ENCODE results near the gene PTPRO.

Gene PTPRO

DNA sequence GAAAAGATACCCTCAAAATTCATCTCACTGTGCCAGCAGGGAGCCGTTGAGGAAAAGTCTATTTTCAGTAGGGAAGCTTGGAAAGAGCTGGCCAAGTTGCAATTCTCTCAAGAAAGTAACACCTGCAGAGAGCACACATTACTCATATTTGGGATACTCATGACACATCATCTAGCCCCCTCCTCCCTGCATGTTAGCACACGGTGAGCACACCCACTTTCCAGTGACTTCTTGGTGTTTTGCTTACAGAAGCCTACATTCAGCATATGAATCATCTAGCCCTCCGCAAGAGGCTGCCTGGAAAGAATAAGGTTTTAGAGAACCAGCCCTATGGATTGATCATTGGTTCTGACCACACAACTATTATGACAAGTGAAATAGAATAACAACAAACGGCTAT lies 124.5 kb downstream of the PTPRO start:
- H3K9me3 ChIP-seq (ENCODE audit: insufficient read depth, low read depth, low read length): no peaks in the 10 kb centered on the region
- 73% methylated on average over 4 of the region's 4 CpGs for WGBS
- H3K4me1 ChIP-seq (ENCODE audit: insufficient read depth, low read length): no peaks in the 10 kb centered on the region
- no peaks in the 10 kb centered on the region for H3K27me3 ChIP-seq (ENCODE audit: insufficient read depth, low read length)
- H3K4me3 ChIP-seq (ENCODE audit: low read length): no peak overlapping the region
- no peaks in the 10 kb centered on the region for H3K36me3 ChIP-seq (ENCODE audit: insufficient read depth, low read length)
- no peak overlapping the region for H3K27ac ChIP-seq (ENCODE audit: low read depth, low read length)
- no peak overlapping the region for H3K9ac ChIP-seq (ENCODE audit: low read depth, low read length)

DNA sequence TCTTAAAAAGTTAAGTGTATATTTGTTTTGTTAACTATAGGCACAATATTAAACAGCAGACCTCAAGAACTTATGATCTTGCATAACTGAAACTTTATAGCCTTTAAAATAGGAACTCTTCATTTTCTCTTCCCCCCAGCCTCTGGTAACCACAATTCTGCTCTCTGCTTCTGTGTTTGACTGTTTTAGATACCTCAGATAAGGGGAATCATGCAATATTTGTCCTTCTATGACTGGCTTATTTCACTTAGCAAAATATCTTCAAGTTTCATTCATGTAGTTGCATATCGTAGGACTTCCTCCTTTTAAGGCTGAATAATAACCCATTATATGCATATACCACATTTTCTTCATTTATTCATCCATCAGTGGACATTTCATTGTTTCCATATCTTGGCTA lies 131.3 kb downstream of the PTPRO start:
- H3K27ac ChIP-seq (ENCODE audit: low read depth, low read length): no peak overlapping the region
- WGBS: 88% methylated on average over 1 of the region's 1 CpG
- no peak overlapping the region for H3K4me3 ChIP-seq (ENCODE audit: low read length)

GRCh38 chr12:15458008-15458407 lies 135.7 kb downstream of the PTPRO start:
- H3K9me3 ChIP-seq (ENCODE audit: insufficient read depth, low read depth, low read length): peaks cover 17% of the 10 kb centered on the region; the same call in 1 of the 2 replicates
- no peak overlapping the region for H3K4me3 ChIP-seq (ENCODE audit: low read length)
- H3K4me1 ChIP-seq (ENCODE audit: insufficient read depth, low read length): no peaks in the 10 kb centered on the region
- 86% methylated on average over 1 of the region's 1 CpG for WGBS
- no peak overlapping the region for H3K9ac ChIP-seq (ENCODE audit: low read depth, low read length)
- H3K36me3 ChIP-seq (ENCODE audit: insufficient read depth, low read length): no peaks in the 10 kb centered on the region
- H3K27me3 ChIP-seq (ENCODE audit: insufficient read depth, low read length): no peaks in the 10 kb centered on the region
- no peak overlapping the region for H3K27ac ChIP-seq (ENCODE audit: low read depth, low read length)

More for the DNA sequence above, 131.3 kb downstream of the PTPRO start:
- peaks cover 13% of the 10 kb centered on the region; the same call in 1 of the 2 replicates for H3K9me3 ChIP-seq (ENCODE audit: insufficient read depth, low read depth, low read length)
- H3K27me3 ChIP-seq (ENCODE audit: insufficient read depth, low read length): no peaks in the 10 kb centered on the region
- no peaks in the 10 kb centered on the region for H3K4me1 ChIP-seq (ENCODE audit: insufficient read depth, low read length)
- H3K36me3 ChIP-seq (ENCODE audit: insufficient read depth, low read length): no peaks in the 10 kb centered on the region
- no peak overlapping the region for H3K9ac ChIP-seq (ENCODE audit: low read depth, low read length)

DNA sequence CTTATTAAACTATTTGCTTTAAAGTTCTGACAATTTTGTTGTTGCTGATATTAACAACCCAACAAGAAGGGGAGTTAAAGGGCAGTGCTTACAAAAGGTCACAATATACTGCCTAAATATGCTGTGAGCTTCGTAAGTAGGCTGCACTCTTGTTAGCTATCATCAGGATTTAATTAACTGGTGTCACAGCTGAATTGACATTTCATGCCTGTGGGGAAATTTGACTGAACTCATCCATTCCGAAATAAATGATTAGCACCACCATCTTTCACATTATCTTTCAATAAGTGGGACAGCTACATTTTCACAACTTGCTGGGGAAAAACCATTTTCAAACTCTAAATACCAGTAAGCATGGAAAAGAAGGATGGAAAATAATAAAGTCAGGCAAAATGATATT lies 146.6 kb downstream of the PTPRO start:
- Histone ChIP-seq H3K27me3 (ENCODE audit: insufficient read depth, low read length) (peaks cover 3% of the 10 kb centered on the region; the same call in 1 of the 2 replicates), H3K4me3 (ENCODE audit: low read length) (no peak overlapping the region), H3K4me1 (ENCODE audit: insufficient read depth, low read length) (no peaks in the 10 kb centered on the region), H3K9ac (ENCODE audit: low read depth, low read length) (no peak overlapping the region), H3K9me3 (ENCODE audit: insufficient read depth, low read depth, low read length) (no peaks in the 10 kb centered on the region), H3K27ac (ENCODE audit: low read depth, low read length) (no peak overlapping the region), H3K36me3 (ENCODE audit: insufficient read depth, low read length) (no peaks in the 10 kb centered on the region)
- WGBS: 90% methylated on average over 2 of the region's 2 CpGs

- Histone ChIP-seq H3K4me1 (ENCODE audit: insufficient read depth, low read length) (no peaks in the 10 kb centered on the region), H3K9ac (ENCODE audit: low read depth, low read length) (no peak overlapping the region), H3K9me3 (ENCODE audit: insufficient read depth, low read depth, low read length) (no peaks in the 10 kb centered on the region), H3K27me3 (ENCODE audit: insufficient read depth, low read length) (peaks cover 3% of the 10 kb centered on the region; the same call in 1 of the 2 replicates), H3K36me3 (ENCODE audit: insufficient read depth, low read length) (no peaks in the 10 kb centered on the region), H3K4me3 (ENCODE audit: low read length) (no peak overlapping the region), H3K27ac (ENCODE audit: low read depth, low read length) (no peak overlapping the region)
- WGBS: 80% methylated on average over 3 of the region's 4 CpGs
Measured at GRCh38 chr12:15469356-15469755, 147.0 kb downstream of the PTPRO start.

DNA sequence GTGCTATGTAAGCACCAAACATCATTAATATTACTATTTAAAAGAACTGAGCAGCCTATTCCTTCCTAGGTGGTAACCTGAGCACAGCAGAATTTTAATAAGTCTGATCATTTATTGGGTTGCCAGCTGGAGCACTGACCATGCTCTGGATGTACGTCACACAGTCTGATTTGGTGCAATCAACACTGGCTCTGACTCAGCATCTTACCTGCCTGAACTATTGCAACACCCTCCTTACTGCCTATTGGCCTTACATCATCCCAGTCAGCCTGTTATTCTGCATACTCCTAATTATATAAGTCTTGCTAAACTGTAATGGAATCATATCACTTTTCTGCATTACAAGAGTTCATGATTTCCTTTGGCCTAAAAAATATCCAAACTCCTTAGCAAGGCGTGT lies 149.7 kb downstream of the PTPRO start:
- Histone ChIP-seq H3K4me1 (ENCODE audit: insufficient read depth, low read length) (no peaks in the 10 kb centered on the region), H3K27me3 (ENCODE audit: insufficient read depth, low read length) (no peaks in the 10 kb centered on the region), H3K4me3 (ENCODE audit: low read length) (no peak overlapping the region), H3K36me3 (ENCODE audit: insufficient read depth, low read length) (no peaks in the 10 kb centered on the region), H3K27ac (ENCODE audit: low read depth, low read length) (no peak overlapping the region), H3K9ac (ENCODE audit: low read depth, low read length) (no peak overlapping the region), H3K9me3 (ENCODE audit: insufficient read depth, low read depth, low read length) (no peaks in the 10 kb centered on the region)
- WGBS: 75% methylated on average over 2 of the region's 2 CpGs

GRCh38 chr12:15474766-15475165 lies 152.5 kb downstream of the PTPRO start:
- no peaks in the 10 kb centered on the region for H3K4me1 ChIP-seq (ENCODE audit: insufficient read depth, low read length)
- H3K4me3 ChIP-seq (ENCODE audit: low read length): no peak overlapping the region
- H3K36me3 ChIP-seq (ENCODE audit: insufficient read depth, low read length): no peaks in the 10 kb centered on the region
- H3K9ac ChIP-seq (ENCODE audit: low read depth, low read length): no peak overlapping the region
- no peaks in the 10 kb centered on the region for H3K27me3 ChIP-seq (ENCODE audit: insufficient read depth, low read length)
- H3K27ac ChIP-seq (ENCODE audit: low read depth, low read length): no peak overlapping the region
- WGBS: 97% methylated on average over 6 of the region's 6 CpGs
- H3K9me3 ChIP-seq (ENCODE audit: insufficient read depth, low read depth, low read length): no peaks in the 10 kb centered on the region

DNA sequence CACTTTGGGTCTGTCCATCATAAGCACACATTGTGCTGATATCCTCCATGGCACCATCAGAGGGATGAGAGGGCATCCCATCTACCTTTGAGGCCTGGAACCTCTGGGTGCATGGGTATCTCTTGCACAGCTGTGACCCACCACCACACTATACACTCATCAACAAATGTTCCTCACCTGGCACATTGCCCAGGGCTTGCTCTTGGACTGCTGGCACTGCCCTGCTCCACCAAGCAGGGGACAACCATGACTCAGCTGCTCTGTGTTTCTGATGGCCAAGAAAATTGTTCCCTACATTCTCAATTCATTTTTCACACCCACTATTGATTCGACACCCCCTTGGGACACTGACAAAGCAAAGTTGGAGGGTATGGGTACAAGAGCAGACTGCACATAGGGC lies 155.5 kb downstream of the PTPRO start:
- Histone ChIP-seq H3K27me3 (ENCODE audit: insufficient read depth, low read length) (no peaks in the 10 kb centered on the region), H3K4me3 (ENCODE audit: low read length) (no peak overlapping the region), H3K9me3 (ENCODE audit: insufficient read depth, low read depth, low read length) (no peaks in the 10 kb centered on the region), H3K4me1 (ENCODE audit: insufficient read depth, low read length) (no peaks in the 10 kb centered on the region), H3K27ac (ENCODE audit: low read depth, low read length) (no peak overlapping the region), H3K36me3 (ENCODE audit: insufficient read depth, low read length) (no peaks in the 10 kb centered on the region), H3K9ac (ENCODE audit: low read depth, low read length) (no peak overlapping the region)
- 86% methylated on average over 1 of the region's 1 CpG for whole genome bisulfite sequencing

DNA sequence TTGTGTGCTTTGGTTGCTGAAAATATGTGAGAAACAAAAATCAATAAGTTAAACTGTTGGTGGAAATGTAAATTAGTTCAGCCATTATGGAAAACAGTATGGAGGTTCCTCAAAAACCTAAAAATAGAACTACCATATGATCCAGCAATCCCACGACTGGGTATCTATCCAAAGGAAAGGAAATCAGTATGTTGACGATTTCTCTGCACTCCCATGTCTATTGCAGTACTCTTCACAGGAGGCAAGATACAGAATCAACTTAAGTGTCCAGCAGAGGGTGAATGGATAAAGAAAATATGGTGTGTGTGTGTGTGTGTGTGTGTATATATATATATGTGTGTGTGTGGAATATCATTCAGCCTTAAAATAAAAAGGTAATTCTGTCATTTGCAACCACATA lies 159.5 kb downstream of the PTPRO start:
- WGBS: 86% methylated on average over 2 of the region's 2 CpGs
- Histone ChIP-seq H3K27ac (ENCODE audit: low read depth, low read length) (no peak overlapping the region), H3K4me1 (ENCODE audit: insufficient read depth, low read length) (no peaks in the 10 kb centered on the region), H3K36me3 (ENCODE audit: insufficient read depth, low read length) (no peaks in the 10 kb centered on the region), H3K9ac (ENCODE audit: low read depth, low read length) (no peak overlapping the region), H3K27me3 (ENCODE audit: insufficient read depth, low read length) (no peaks in the 10 kb centered on the region), H3K9me3 (ENCODE audit: insufficient read depth, low read depth, low read length) (no peaks in the 10 kb centered on the region), H3K4me3 (ENCODE audit: low read length) (no peak overlapping the region)

GRCh38 chr12:15485466-15485865 lies 163.2 kb downstream of the PTPRO start:
- H3K4me1 ChIP-seq (ENCODE audit: insufficient read depth, low read length): no peaks in the 10 kb centered on the region

DNA sequence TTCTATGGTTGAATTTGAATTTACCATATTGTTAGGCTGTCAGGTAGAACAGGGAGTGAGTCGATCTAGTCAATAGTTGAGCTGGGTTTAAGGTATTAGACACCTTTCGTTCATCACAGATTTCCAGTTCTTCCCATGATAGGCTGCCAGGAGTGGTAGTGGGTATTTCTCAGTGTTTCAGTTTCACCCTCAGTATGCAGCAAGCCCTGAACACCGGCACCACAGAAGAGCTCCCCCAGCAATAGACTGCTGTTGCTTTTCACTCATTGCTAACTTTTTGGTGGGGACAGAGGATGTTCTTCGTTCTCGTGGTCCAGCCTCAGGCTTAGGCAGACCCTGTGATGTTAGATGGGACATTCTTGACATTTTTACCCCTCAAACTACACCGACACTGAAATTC lies 164.6 kb downstream of the PTPRO start:
- Histone ChIP-seq H3K36me3 (ENCODE audit: insufficient read depth, low read length) (no peaks in the 10 kb centered on the region), H3K27me3 (ENCODE audit: insufficient read depth, low read length) (no peaks in the 10 kb centered on the region), H3K4me3 (ENCODE audit: low read length) (no peak overlapping the region), H3K27ac (ENCODE audit: low read depth, low read length) (no peak overlapping the region), H3K9me3 (ENCODE audit: insufficient read depth, low read depth, low read length) (no peaks in the 10 kb centered on the region), H3K9ac (ENCODE audit: low read depth, low read length) (no peak overlapping the region), H3K4me1 (ENCODE audit: insufficient read depth, low read length) (no peaks in the 10 kb centered on the region)
- 83% methylated on average over 4 of the region's 6 CpGs for WGBS

More at GRCh38 chr12:15485466-15485865, 163.2 kb downstream of the PTPRO start:
- Histone ChIP-seq H3K4me3 (ENCODE audit: low read length) (no peak overlapping the region), H3K27me3 (ENCODE audit: insufficient read depth, low read length) (no peaks in the 10 kb centered on the region), H3K36me3 (ENCODE audit: insufficient read depth, low read length) (no peaks in the 10 kb centered on the region), H3K27ac (ENCODE audit: low read depth, low read length) (no peak overlapping the region), H3K9ac (ENCODE audit: low read depth, low read length) (no peak overlapping the region), H3K9me3 (ENCODE audit: insufficient read depth, low read depth, low read length) (no peaks in the 10 kb centered on the region)
- WGBS: 96% methylated on average over 3 of the region's 3 CpGs

- H3K9me3 ChIP-seq (ENCODE audit: insufficient read depth, low read depth, low read length): no peaks in the 10 kb centered on the region
- H3K9ac ChIP-seq (ENCODE audit: low read depth, low read length): no peak overlapping the region
- no peaks in the 10 kb centered on the region for H3K4me1 ChIP-seq (ENCODE audit: insufficient read depth, low read length)
- H3K27me3 ChIP-seq (ENCODE audit: insufficient read depth, low read length): no peaks in the 10 kb centered on the region
- no peaks in the 10 kb centered on the region for H3K36me3 ChIP-seq (ENCODE audit: insufficient read depth, low read length)
- no peak overlapping the region for H3K4me3 ChIP-seq (ENCODE audit: low read length)
- H3K27ac ChIP-seq (ENCODE audit: low read depth, low read length): no peak overlapping the region
Measured at GRCh38 chr12:15488481-15488880, 166.2 kb downstream of the PTPRO start.
